HepG2 (cell line): ENCODE measurements around the gene CEP78. TPM values are rescaled to one million over a fixed set of nuclear protein-coding genes. Genes with fewer than 3 reads are reported as not detected.

Experiments used
- AKAP8 ChIP-seq: sonication (generic); formaldehyde crosslinking; IDR thresholded peaks from 2 replicates; pipeline ENCODE4 v1.5.1; 2020; ENCODE audit warnings: mild to moderate bottlenecking, missing genetic modification reagents
- CENPT ChIP-seq: sonication (generic); formaldehyde crosslinking; IDR thresholded peaks from 2 replicates; pipeline ENCODE4 v1.8.0; 2022; ENCODE audit warnings: low read depth, mild to moderate bottlenecking, moderate library complexity, missing genetic modification reagents
- GTF3A ChIP-seq: sonication (generic); formaldehyde crosslinking; conservative IDR thresholded peaks from 2 replicates; pipeline ENCODE4 v1.4.0; 2020; ENCODE audit warnings: mild to moderate bottlenecking, missing genetic modification reagents
- HOXA3 ChIP-seq: sonication (generic); formaldehyde crosslinking; IDR thresholded peaks from 2 replicates; pipeline ENCODE4 v1.5.0; 2020; ENCODE audit warnings: missing genetic modification reagents
- KDM3A ChIP-seq: IDR thresholded peaks from 2 replicates; pipeline ENCODE4 v1.6.1; 2018; ENCODE audit warnings: low read depth, missing compliant biosample characterization
- PHF5A ChIP-seq: IDR thresholded peaks from one replicate; pipeline ENCODE4 v1.6.1; 2018; ENCODE audit warnings: low read depth, missing genetic modification reagents; ENCODE audit not compliant: unreplicated experiment
- RCOR2 ChIP-seq: IDR thresholded peaks from 2 replicates; pipeline ENCODE4 v1.6.1; 2016; ENCODE audit warnings: missing biosample characterization, missing genetic modification reagents
- ZFP36L2 ChIP-seq: sonication (generic); formaldehyde crosslinking; IDR thresholded peaks from 2 replicates; pipeline ENCODE4 v1.4.0; 2020; ENCODE audit warnings: missing genetic modification reagents
- ZFP90 ChIP-seq: sonication (generic); formaldehyde crosslinking; IDR thresholded peaks from 2 replicates; pipeline ENCODE4 v1.8.0; 2022; ENCODE audit warnings: missing genetic modification reagents, mild to moderate bottlenecking, inconsistent platforms, borderline replicate concordance
- ZNF260 ChIP-seq: sonication (generic); formaldehyde crosslinking; IDR thresholded peaks from 2 replicates; pipeline ENCODE4 v1.4.0; 2020; ENCODE audit warnings: missing genetic modification reagents, low read depth, mild to moderate bottlenecking, borderline replicate concordance
- ZNF263 ChIP-seq: sonication (generic); formaldehyde crosslinking; IDR thresholded peaks from 2 replicates; pipeline ENCODE4 v1.4.0; 2020; ENCODE audit warnings: missing genetic modification reagents
- ZNF275 ChIP-seq: sonication (generic); formaldehyde crosslinking; IDR thresholded peaks from 2 replicates; pipeline ENCODE4 v1.8.0; 2022; ENCODE audit warnings: missing genetic modification reagents, mild to moderate bottlenecking, inconsistent platforms, borderline replicate concordance
- ZNF550 ChIP-seq: sonication (generic); formaldehyde crosslinking; IDR thresholded peaks from 2 replicates; pipeline ENCODE4 v1.4.0; 2020; ENCODE audit warnings: mild to moderate bottlenecking, missing genetic modification reagents, borderline replicate concordance
- ZNF883 ChIP-seq: sonication (generic); formaldehyde crosslinking; IDR thresholded peaks from 2 replicates; pipeline ENCODE4 v1.5.1; 2020; ENCODE audit warnings: mild to moderate bottlenecking, missing genetic modification reagents; ENCODE audit errors: not compliant biosample characterization
- polyA plus RNA-seq, 8 experiments: library from polyadenylated mRNA; depleted of rRNA in 3 of 8; stranded (reverse) in 7 of 8; unstranded in 1 of 8; fragments of >200 nt; fragmentation: Illumina TruSeq in 4 of 8; extraction: Trizol in 4 of 8; gene quantifications; 2 replicates each; pipeline versions ENCODE4 v1.2.1 to v1.2.3, GENCODE V29; 2011 to 2016; ENCODE audit warnings: low read depth in 4 of 8, missing spikeins in 1 of 8, mixed read lengths in 1 of 8; ENCODE audit not compliant: insufficient read depth in 1 of 8
- total RNA-seq, 5 experiments: library from RNA; depleted of rRNA; stranded (reverse); fragments of >200 nt; fragmentation: Illumina TruSeq; extraction: Trizol; gene quantifications; 2 replicates each; pipeline ENCODE4 v1.2.3, GENCODE V29; 2016; ENCODE audit warnings: low read depth in 1 of 5
- TF ChIP-seq, protein P1 (sequence below): sonication (generic); formaldehyde crosslinking; IDR thresholded peaks from 2 replicates; pipeline ENCODE4 v1.4.0; 2020; ENCODE audit warnings: missing genetic modification reagents
- TF ChIP-seq, protein P2 (sequence below): sonication (generic); formaldehyde crosslinking; IDR thresholded peaks from 2 replicates; pipeline ENCODE4 v1.5.0; 2020; ENCODE audit warnings: mild to moderate bottlenecking, missing genetic modification reagents, borderline replicate concordance
- TF ChIP-seq, protein P3 (sequence below): sonication (generic); formaldehyde crosslinking; IDR thresholded peaks from 2 replicates; pipeline ENCODE4 v1.4.0; 2020; ENCODE audit warnings: missing genetic modification reagents

CEP78 gene
- total and polyA plus RNA-seq, 2 of the 13 experiments (the other 11 are each of a cell fraction or from before 2014, with no cell fraction given): 5.1 to 30.8 TPM

DNA sequence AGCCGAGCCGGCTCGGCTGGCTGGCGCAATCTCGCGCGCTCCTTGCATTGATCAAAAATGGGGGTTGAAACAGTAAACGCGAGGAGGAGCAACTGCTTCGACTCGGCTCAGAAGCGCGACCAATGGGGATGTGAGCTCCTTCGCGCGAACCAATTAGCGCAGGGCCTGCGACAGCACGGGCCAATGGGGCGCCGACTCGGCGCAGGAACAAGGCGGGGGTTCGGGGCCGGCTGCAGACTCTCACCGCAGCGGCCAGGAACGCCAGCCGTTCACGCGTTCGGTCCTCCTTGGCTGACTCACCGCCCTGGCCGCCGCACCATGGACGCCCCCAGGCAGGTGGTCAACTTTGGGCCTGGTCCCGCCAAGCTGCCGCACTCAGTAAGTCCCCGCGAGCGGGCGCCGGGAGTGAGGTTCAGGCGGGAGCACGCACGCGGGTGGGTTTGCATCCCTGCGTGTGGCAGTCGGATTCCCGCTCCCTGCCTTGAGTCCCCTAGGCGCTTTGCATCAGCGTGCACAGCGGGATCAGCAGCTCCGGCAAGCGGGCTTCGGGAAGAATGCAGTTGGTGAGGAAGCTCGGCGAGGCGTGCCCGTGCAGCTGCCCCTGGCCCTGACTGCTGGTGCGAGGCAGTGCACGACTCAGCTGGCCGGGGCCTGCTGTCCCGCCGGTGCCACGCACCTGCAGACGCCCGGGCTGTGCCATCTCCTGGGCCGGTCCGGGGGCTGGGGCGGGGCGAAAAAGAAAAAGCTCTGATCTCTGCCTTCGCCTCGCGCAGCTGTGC lies 61.2 kb downstream of the CEP78 start, which contains the start of gene PSAT1 (continued):
- TF ChIP-seq ZNF260: 0 out of 2 replicates have a peak, but pooled peaks have one; percentile 48
- TF ChIP-seq, protein P1, sequence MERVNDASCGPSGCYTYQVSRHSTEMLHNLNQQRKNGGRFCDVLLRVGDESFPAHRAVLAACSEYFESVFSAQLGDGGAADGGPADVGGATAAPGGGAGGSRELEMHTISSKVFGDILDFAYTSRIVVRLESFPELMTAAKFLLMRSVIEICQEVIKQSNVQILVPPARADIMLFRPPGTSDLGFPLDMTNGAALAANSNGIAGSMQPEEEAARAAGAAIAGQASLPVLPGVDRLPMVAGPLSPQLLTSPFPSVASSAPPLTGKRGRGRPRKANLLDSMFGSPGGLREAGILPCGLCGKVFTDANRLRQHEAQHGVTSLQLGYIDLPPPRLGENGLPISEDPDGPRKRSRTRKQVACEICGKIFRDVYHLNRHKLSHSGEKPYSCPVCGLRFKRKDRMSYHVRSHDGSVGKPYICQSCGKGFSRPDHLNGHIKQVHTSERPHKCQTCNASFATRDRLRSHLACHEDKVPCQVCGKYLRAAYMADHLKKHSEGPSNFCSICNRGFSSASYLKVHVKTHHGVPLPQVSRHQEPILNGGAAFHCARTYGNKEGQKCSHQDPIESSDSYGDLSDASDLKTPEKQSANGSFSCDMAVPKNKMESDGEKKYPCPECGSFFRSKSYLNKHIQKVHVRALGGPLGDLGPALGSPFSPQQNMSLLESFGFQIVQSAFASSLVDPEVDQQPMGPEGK (CRISPR knock-in tag): peak; percentile 24; the same call in 1 of the 2 replicates
- TF ChIP-seq KDM3A (CRISPR knock-in tag): peak; percentile 74; the same call in 1 of the 2 replicates
- TF ChIP-seq GTF3A (CRISPR knock-in tag): no peak
- TF ChIP-seq ZNF263 (CRISPR knock-in tag): peak; percentile 67; the same call in 1 of the 2 replicates
- TF ChIP-seq, protein P2, sequence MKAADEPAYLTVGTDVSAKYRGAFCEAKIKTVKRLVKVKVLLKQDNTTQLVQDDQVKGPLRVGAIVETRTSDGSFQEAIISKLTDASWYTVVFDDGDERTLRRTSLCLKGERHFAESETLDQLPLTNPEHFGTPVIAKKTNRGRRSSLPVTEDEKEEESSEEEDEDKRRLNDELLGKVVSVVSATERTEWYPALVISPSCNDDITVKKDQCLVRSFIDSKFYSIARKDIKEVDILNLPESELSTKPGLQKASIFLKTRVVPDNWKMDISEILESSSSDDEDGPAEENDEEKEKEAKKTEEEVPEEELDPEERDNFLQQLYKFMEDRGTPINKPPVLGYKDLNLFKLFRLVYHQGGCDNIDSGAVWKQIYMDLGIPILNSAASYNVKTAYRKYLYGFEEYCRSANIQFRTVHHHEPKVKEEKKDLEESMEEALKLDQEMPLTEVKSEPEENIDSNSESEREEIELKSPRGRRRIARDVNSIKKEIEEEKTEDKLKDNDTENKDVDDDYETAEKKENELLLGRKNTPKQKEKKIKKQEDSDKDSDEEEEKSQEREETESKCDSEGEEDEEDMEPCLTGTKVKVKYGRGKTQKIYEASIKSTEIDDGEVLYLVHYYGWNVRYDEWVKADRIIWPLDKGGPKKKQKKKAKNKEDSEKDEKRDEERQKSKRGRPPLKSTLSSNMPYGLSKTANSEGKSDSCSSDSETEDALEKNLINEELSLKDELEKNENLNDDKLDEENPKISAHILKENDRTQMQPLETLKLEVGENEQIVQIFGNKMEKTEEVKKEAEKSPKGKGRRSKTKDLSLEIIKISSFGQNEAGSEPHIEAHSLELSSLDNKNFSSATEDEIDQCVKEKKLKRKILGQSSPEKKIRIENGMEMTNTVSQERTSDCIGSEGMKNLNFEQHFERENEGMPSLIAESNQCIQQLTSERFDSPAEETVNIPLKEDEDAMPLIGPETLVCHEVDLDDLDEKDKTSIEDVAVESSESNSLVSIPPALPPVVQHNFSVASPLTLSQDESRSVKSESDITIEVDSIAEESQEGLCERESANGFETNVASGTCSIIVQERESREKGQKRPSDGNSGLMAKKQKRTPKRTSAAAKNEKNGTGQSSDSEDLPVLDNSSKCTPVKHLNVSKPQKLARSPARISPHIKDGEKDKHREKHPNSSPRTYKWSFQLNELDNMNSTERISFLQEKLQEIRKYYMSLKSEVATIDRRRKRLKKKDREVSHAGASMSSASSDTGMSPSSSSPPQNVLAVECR (CRISPR knock-in tag): peak; percentile 89
- TF ChIP-seq, protein P3, sequence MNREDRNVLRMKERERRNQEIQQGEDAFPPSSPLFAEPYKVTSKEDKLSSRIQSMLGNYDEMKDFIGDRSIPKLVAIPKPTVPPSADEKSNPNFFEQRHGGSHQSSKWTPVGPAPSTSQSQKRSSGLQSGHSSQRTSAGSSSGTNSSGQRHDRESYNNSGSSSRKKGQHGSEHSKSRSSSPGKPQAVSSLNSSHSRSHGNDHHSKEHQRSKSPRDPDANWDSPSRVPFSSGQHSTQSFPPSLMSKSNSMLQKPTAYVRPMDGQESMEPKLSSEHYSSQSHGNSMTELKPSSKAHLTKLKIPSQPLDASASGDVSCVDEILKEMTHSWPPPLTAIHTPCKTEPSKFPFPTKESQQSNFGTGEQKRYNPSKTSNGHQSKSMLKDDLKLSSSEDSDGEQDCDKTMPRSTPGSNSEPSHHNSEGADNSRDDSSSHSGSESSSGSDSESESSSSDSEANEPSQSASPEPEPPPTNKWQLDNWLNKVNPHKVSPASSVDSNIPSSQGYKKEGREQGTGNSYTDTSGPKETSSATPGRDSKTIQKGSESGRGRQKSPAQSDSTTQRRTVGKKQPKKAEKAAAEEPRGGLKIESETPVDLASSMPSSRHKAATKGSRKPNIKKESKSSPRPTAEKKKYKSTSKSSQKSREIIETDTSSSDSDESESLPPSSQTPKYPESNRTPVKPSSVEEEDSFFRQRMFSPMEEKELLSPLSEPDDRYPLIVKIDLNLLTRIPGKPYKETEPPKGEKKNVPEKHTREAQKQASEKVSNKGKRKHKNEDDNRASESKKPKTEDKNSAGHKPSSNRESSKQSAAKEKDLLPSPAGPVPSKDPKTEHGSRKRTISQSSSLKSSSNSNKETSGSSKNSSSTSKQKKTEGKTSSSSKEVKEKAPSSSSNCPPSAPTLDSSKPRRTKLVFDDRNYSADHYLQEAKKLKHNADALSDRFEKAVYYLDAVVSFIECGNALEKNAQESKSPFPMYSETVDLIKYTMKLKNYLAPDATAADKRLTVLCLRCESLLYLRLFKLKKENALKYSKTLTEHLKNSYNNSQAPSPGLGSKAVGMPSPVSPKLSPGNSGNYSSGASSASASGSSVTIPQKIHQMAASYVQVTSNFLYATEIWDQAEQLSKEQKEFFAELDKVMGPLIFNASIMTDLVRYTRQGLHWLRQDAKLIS (CRISPR knock-in tag): peak; percentile 76; the same call in 1 of the 2 replicates
- TF ChIP-seq AKAP8 (CRISPR knock-in tag): peak; percentile 57; the same call in 1 of the 2 replicates
- TF ChIP-seq ZNF275: 0 out of 2 replicates have a peak, but pooled peaks have one; percentile 47
- peak; percentile 61; the same call in 1 of the 2 replicates for TF ChIP-seq ZNF550
- no peak for TF ChIP-seq ZFP36L2 (CRISPR knock-in tag)
- no peak for TF ChIP-seq RCOR2 (CRISPR knock-in tag)
- TF ChIP-seq PHF5A: no peak
- TF ChIP-seq ZNF883: peak; percentile 79
- 0 out of 2 replicates have a peak, but pooled peaks have one; percentile 92 for TF ChIP-seq ZFP90 (CRISPR knock-in tag)
- TF ChIP-seq HOXA3 (CRISPR knock-in tag): peak; percentile 74
- no peak for TF ChIP-seq CENPT (CRISPR knock-in tag)
